ACHN (cell line): ENCODE measurements around the gene MTTP.
"Not testable (repeated sequence)": the region's sequence is repeated elsewhere in the genome, so short reads cannot be mapped to it uniquely, and the experiment has no call there.

ENCODE experiments used
- DNase-seq: peaks from one replicate; pipeline ENCODE4 v3.0.0-alpha.2; 2015
- in situ Hi-C: cut with HindIII; loops from 2 replicates; pipeline ENCODE4 v1.10.0; 2017; ENCODE audit warnings: low sequenced_read_pairs, low pct_ligation_motif_present, low pct_unique_long_range_greater_than_20kb

Gene MTTP

DNA sequence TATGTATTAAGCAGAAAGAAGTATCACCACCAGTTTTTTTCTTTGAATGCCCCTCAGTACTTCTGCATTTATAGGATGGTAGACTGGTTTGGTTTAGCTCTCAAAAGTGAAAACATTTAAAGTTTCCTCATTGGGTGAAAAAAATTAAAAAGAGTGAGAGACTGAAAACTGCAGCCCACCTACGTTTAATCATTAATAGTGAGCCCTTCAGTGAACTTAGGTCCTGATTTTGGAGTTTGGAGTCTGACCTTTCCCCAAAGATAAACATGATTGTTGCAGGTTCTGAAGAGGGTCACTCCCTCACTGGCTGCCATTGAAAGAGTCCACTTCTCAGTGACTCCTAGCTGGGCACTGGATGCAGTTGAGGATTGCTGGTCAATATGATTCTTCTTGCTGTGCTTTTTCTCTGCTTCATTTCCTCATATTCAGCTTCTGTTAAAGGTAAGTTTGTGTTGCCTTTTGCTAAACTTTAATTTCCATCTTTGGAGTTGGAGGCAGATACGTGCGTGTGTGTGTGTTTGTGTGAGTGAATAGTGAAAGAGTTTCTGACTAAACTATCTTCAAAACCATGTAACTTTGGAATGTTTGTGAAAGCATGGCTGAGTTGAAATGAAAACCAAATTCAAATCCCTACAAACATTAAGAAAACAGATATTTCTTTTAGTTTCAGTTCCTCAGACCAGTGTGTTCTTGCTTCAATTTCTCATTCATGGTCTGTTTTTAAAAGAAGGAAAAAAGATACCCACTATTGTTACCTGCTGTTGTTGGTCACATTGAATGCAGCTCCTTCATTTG is at the start of gene MTTP:
Gene MTTP (plus strand): TSS at position 295 of the 795 bp plus-strand sequence. CDS start 86 bp downstream, at position 381.
- in situ Hi-C loops: no loop called here
- no peak for DNase-seq

DNA sequence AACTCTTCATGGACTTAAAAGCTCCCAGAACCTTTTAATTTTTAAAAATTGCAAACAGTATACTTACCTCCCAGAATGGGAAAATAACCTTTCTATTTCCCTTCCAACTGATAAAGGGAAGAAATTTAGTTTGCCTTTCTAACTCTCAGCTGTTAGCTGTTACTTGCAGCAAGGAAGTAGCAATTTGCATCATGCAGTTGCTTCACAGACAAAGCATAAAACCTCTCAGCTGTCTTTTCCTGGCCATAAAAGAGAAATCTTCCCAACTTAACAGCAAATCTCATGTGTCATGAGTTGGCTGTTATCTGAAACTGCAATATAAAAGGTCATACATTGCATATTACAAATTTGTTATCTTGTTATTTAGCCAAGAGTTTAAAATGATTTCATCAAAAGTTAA is 45.4 kb upstream of the MTTP start:
- in situ Hi-C loops: no loop called here

DNA sequence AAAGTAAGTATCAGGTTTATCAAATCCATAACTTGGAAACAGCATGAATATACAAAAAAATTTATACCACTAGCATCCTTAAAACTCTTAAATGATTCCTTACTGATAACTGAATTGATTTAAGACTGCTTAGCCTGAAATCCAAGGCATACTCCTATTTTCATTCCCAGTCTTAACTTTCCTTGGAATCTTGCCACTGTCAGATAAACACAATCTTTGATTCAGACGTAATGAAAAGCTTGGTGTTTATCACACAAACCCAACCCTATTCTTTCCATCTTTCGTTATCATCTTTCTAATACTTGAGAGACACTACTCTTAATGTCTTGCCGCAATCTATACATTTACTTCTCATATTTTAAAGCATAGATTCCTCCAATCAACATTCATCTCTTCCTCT is 44.7 kb upstream of the MTTP start:
- in situ Hi-C loops: no loop called here
- DNase-seq: no peak

More for the DNA sequence above, 45.4 kb upstream of the MTTP start:
- DNase-seq: no peak

DNA sequence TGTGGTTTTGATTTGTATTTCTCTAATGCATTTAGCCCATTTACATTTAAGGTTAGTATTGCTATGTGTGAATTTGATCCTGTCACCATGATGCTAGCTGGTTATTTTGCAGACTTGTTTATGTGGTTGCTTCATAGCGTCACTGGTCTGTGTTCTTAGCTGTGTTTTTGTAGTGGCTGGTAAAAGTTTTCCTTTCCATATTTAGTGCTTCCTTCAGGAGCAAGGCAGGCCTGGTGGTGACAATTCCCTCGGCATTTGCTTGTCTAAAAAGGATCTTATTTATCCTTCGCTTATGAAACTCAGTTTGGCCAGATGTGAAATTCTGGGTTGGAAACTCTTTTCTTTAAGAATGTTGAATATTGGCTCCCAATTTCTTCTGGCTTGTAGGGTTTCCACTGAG is 39.9 kb upstream of the MTTP start:
- in situ Hi-C loops: not testable (repeated sequence)

DNA sequence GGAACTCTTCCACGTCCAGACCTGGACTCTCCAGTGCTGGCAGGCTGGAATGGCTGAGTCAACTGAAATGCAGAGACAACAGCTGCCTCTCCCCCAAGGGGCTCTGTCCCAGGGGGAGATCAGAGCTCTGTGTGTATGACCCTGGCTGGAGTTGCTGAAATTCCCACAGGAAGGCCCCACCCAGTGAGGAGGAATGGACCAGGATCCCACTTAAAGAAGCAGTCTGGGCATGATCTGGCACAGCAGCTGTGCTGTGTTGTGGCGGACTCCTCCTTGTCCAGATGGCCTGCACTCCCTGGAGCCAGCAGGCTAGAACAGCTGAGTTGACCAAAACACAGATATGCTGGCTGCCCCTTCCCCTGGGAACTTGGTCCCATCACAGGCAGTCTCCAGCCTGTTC is 38.4 kb upstream of the MTTP start:
- no peak for DNase-seq
- in situ Hi-C loops: no loop called here

More for the DNA sequence above, 39.9 kb upstream of the MTTP start:
- not testable (repeated sequence) for DNase-seq

DNA sequence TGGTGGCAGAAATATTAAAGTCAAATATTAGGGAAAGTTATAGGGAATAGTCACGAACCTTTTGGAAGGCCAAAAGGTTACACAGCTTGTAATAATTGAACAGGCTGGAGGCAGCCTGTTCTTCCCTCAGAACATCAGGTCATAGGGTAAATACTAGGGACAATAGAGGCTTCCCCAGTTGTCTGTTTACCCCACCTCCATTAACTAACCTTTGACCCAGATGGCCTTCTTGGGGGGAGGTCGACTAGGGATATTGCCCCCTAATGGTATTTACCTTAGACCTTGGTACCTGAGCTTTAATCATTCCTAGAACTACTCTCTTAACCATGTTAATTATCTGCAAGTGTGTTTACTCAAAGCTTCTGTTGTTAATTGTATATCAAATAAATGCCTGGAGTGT is 37.8 kb upstream of the MTTP start:
- in situ Hi-C loops: no loop called here
- no peak for DNase-seq

DNA sequence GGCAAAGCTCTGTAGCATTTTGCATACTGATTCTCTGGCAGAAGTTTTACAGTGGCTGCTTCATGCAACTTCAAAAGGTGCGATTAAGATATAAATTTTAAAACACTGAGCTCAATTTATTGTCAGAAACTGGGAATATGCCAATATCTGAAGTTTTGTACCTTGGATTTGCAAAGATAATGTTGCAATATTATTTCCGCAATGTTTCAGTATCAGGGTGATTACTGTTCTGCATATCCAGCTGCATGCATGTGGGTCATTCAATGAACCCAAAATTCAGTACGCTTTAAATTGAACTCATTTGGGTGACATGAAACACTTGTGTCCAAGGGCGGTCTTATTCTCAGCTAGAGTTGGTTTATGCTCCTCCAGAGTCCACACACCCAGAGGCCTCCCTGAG is 37.0 kb upstream of the MTTP start:
- no peak for DNase-seq
- in situ Hi-C loops: no loop called here

DNA sequence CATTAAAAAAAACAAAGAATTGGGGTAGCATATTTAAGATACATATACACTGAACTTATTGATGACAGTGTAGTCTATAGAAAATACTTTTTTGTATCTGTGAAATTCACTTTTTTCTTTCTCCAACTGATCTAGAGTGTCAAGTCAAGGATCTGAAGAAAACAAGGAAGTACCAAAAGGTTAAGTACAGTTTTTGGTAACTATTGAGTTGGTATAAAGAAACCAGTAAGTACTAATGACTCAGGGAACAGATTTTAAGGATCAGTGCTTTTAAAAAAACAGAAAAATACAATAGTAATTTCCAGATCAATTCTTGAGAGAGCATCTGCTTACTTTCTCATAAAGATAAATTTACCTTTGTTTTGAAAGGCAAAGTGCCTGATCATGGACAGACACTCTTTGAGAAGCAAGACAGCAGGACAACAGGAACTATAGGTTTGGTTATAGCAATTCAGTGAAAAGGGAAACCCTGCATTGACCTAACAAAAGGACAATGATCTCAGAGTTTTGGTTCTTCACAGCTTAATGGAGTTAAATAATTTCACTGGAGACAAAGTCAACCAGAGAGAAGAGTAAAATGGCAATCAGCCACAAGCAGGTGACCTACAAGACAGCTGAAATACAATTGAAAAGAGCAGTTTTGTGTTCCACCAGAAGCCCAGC is 34.2 kb upstream of the MTTP start:
- no peak for DNase-seq
- in situ Hi-C loops: no loop called here

DNA sequence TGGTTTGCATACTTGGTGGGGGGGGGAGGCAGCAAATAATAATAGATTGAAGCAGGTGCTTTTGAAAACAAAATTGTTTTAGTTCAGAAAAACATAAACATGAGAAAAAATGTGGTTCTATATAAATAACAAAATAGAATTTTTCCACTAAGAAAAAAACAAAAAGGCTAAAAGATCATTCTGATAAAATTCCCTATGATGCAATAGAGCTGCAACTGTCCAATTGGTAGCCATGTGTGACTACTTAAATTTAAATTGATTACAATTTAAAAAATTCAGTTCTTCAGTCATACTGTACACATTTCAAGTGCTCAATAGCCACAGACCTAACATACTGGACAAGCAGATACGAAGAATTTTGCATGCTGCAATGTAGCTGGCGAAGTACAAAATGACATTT is 21.8 kb upstream of the MTTP start:
- in situ Hi-C loops: no loop called here
- DNase-seq: no peak

DNA sequence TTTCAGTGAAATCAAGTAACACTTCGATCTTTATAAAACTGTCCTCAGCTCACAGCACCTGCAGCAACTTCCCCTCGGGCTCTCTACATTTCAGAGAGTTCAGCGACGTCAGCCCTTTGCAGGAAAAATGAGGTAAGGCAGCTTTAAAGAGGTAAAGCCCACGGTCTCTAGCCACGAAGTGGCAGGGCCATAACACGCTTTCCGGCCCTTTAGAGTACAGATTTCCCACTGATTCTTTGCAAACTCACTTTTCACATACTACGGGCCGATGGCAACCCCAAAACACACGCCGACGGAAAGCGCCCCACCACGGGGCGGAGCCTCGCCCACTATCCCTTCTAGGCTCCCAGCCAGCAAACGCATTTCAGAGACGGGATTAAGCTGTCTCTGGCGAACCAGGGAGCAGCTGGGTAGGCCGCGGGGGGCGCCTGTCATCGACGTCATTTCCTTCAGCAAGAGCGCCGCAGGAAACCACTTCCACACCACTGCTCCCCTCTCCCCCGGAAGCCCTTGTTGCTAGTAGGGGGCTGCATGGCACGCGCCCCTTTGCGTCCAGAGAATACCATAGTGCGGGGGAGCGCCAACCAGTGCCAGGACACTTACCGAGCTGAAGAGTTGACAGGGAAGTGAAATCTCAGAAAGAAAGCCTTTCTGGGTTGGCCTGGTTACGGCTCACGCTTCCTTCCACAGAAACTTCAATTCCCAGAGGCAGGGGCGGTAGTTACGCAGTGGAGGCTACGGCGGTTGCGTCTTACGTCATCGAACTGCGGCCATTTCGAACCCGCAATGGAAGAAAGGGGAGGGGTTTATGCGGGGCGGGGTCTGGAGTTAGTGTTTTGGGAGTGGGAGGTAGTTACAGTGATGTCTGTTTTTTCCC is 11.1 kb upstream of the MTTP start, which contains the start of gene TRMT10A:
Gene TRMT10A (minus strand): TSS at position 730 of the 877 bp plus-strand sequence. CDS start 4,701 bp downstream, outside the sequence.
- in situ Hi-C loops: no loop called here

DNA sequence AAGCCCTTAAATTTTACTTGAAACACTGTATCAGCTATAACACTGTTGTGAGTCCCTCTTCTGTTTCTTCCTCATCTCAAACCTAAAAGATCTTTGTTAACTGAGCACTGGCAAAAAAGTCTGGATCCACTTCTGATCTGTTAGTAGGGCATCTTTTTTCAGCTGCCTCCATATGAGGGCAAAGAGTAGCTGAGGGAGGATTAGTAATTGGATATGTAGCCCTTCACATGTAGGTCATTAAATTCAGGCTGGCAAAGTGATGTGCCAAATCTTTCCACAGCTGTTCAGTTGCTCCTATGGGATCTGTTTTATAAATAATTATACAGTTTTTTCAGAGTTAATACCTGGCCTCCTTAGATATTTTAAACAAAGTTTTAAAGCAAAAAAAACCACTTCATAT is 9.7 kb upstream of the MTTP start:
- in situ Hi-C loops: no loop called here
- DNase-seq: no peak

More for the DNA sequence above, 11.1 kb upstream of the MTTP start, which contains the start of gene TRMT10A:
- DNase-seq: peak; percentile 95

DNA sequence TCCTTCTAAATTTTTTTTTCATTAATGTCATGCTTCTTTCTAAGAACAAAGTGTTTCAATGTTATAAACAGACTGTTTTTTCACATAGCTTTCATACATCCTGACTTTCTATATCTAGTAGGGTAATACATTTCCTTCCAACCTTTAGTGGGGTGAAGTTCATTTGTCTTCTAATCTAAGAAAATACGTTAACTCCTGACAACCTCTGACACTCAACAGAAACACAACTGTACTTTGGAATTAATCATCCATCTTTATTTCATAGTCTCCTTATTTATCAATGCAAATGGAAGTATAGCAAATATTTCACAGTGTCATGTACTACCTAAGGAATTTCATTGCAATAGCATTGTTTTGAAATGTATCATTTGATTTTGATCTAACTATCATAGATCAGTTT is 2.7 kb upstream of the MTTP start:
- in situ Hi-C loops: no loop called here
- no peak for DNase-seq

DNA sequence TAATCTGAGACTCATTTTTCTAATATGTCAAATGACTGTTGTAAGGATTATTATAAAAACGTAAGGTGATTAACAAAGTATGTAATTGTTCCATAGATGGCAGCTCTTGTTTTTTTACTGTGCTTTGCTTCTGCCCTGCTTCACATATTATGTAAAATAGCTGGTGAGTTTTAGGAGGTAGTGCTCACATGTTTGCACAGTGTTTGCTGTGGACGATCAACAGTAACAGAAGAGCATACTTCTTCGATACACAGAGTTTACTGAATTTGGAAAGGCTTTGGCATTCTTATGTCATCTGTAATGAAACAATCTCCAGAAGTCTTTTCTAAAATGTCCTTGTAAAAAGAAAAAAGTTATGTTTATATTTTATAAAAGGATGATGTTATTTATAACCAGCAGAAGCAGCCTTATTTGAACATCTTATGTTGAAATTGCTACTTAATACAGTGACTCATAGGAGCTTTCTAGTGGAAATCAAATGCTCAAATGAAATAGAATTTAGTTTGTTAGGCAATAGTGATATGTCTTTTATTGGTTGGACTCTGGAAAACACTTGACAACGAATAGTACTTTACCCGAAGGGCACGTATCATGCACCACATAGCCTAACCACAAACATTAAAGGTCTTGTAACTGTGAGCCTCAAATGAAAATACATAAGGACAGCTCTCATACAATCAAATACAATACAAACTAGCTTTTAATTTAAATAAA is 1.9 kb upstream of the MTTP start:
- no peak for DNase-seq
- in situ Hi-C loops: no loop called here

DNA sequence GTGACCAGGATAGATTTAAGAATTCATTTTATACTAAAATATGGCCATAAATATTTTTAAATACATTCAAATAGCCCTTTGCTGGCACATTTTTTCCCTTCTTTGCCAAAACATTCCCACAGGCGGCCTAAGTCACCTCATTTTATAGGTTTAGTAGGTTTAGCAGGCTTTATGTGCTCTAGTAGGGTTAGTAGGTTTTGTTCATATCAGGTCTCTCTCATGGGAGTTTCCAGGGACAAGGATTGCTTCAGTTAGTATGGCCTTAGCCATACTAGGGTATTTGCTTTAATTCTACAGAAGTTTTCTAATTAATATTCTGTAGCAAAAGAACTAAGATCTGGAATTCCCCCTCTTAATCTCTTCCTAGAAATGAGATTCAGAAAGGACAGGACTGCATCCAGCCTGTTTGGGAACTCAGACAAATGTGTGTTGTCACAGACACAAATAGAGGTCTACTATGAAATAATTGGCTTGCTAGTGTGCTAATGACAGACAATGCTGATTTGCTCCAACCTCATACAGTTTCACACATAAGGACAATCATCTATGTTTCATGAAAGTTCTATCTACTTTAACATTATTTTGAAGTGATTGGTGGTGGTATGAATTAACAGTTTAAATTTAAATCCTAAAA is 772 bp upstream of the MTTP start:
- in situ Hi-C loops: no loop called here
- no peak for DNase-seq

DNA sequence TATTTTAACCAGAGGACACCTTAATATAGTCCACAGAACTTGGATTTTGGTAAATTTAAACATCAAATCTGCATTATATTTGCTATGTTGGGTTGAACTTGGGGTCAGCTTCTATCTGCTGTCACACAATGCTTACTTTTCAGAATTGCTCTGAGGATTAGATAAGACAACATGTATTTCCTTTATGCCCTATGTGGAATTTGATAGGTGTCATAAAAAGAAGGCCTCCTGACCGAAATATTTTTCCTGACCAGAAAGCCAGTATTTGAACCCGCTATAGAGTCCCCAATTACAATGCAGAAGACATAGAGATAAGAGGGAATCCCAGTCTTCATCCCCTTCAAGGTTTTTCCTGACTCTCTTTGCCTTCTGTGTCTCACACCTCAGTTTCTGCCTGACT is 4.1 kb downstream of the MTTP start:
- in situ Hi-C loops: no loop called here
- DNase-seq: no peak

DNA sequence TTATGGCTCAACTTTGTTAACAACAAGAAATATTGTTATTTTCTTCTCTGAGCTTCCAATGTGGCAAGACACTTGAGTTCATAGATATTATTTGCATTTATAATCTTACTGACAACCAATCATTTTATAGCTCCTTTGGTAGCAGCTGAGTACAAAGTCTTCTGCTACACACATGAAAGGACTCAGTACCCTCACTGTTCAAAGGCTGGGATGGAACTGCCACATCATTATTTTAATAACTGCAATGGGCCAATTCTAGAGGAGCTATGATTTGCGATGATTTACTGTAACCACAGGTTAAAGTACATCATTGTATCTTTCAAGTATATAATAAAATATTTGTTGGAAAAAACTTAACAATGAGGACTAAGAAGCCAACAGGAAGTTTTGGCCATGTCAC is 10.9 kb downstream of the MTTP start:
- in situ Hi-C loops: no loop called here
- no peak for DNase-seq

DNA sequence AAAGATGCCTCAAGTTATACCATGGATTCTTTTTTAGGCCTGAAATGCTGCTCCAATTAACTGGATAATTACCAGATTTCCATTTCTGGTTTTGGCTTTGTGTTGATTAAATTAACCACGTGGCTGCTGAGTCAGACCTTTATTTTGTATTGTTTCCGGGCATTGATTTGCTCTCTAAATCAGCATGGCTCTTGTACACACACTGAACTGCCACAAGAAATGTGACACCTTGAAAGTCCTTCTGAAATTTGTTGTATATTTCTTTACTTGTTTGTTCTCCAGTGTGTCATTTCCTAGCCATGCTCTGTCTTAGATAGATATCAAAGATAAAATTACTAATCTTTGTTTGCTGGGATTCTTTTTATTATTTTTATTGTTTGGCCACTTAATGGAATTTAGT is 11.7 kb downstream of the MTTP start:
- in situ Hi-C loops: no loop called here

DNA sequence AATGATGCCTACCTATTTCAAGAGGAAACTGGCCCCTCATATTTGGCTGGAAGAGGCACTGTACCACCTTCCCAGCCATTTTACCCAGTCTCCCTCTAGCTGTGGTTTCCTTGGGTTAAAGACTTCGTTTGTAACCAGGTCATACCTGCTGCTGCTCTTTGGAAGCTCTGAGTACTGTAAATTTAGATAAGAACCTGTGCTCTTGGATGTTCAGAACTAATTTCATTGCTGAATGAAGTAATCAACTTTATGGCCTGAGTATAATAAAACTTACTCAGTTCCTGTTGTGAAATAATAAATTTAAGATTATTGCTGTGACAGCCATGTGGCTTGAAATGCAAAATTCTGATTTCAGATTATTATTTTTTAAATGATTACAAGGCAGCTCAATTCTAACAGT is 12.2 kb downstream of the MTTP start:
- in situ Hi-C loops: no loop called here
- DNase-seq: no peak

More for the DNA sequence above, 11.7 kb downstream of the MTTP start:
- no peak for DNase-seq
